GM23248 (cell line): ENCODE results near the gene OMP.

Source experiments
- EZH2 ChIP-seq: fragments of 200-600 bp; sonication (generic); IDR thresholded peaks from 2 replicates; pipeline ENCODE4 v1.6.1; 2018; ENCODE audit warnings: antibody characterized with exemption, mild to moderate bottlenecking; ENCODE audit not compliant: insufficient read depth, poor library complexity, severe bottlenecking
- EZH2phosphoT487 ChIP-seq: fragments of 200-600 bp; sonication (generic); IDR thresholded peaks from 2 replicates; pipeline ENCODE4 v1.6.1; 2018; ENCODE audit warnings: antibody characterized with exemption, moderate library complexity, mild to moderate bottlenecking, low read depth; ENCODE audit not compliant: insufficient read depth

DNA sequence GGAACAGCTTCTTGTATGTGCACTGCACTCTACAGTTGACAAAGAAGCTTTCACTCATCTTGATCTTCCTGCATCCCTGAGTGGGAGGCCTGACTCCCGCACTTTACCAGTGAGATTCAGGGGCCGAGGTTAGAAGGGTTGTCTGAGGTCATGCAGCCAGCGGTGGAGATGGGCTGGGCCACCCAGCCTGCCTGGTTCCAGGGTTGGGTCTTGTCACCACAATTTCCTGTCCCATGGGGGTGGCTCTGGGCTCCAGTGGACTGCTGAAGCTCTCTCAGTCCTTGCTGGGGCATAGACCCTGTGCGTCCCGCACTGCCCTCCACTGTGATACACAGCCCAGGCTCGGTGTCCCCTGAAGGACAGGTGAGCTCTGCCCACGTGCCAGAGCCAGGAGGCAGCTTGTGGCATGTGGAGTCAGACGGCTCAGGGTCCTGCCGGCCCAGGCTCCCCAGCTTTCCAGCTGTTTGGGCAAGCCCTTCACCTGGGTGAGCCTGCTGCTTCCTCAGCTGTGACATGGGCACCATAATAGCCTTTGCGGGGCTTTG, 18.5 kb downstream of the OMP start:
- no peak for TF ChIP-seq EZH2
- no peak for TF ChIP-seq EZH2phosphoT487
